Measurements from ENCODE around the gene CDK15.

GRCh38 chr2:201908901-201909300 lies 102.6 kb downstream of the CDK15 start:
- TF ChIP-seq EZH2 (optimal IDR thresholded peaks at IDR 0.05; ENCODE audit: low read depth, low read length) (no peak), CTCF (IDR thresholded peaks at IDR 0.05; ENCODE audit: low read length) (no peak), EZH2phosphoT487 (IDR thresholded peaks at IDR 0.05; ENCODE audit: low read length) (no peak)

Measured in MM.1S (cell line).